Measurements from ENCODE around the gene TMEM123. TPM values are rescaled to one million over a fixed set of nuclear protein-coding genes. Genes with fewer than 3 reads are reported as not detected.
A peak's percentile ranks its signal among the peaks of the same experiment; 100 is the strongest.

TMEM123 gene
- total RNA-seq, 1 donor from 2014 or later = 172 TPM

GRCh38 chr11:102478673-102479299, 26.2 kb upstream of the TMEM123 start:
- FAIRE-seq (no peak), DNase-seq (ENCODE audit: low read depth) (no peak)
- H3K36me3 ChIP-seq (ENCODE audit: control insufficient read depth, insufficient read depth, low read length) = no peaks in the 10 kb centered on the region
- no peak for TF ChIP-seq CTCF (IDR thresholded peaks at IDR 0.05; ENCODE audit: insufficient read depth, low read length, severe bottlenecking)
- H3K4me3 ChIP-seq (ENCODE audit: low read depth, low read length) = no peak overlapping the region
- H3K27me3 ChIP-seq (ENCODE audit: control insufficient read depth, insufficient read depth, low read length) = no peaks in the 10 kb centered on the region

- Histone ChIP-seq H3K36me3 (ENCODE audit: control insufficient read depth, insufficient read depth, low read length) (no peaks in the 10 kb centered on the region), H3K27me3 (ENCODE audit: control insufficient read depth, insufficient read depth, low read length) (no peaks in the 10 kb centered on the region), H3K4me3 (ENCODE audit: low read depth, low read length) (no peak overlapping the region)
- FAIRE-seq = no peak
- peak; percentile 80 for DNase-seq (ENCODE audit: low read depth)
- TF ChIP-seq CTCF (IDR thresholded peaks at IDR 0.05; ENCODE audit: insufficient read depth, low read length, severe bottlenecking) = no peak
These were observed 24.2 kb upstream of the TMEM123 start for GRCh38 chr11:102476812-102477211.

- FAIRE-seq (no peak), DNase-seq (ENCODE audit: low read depth) (peak; percentile 64)
- Histone ChIP-seq H3K27me3 (ENCODE audit: control insufficient read depth, insufficient read depth, low read length) (no peaks in the 10 kb centered on the region), H3K36me3 (ENCODE audit: control insufficient read depth, insufficient read depth, low read length) (no peaks in the 10 kb centered on the region), H3K4me3 (ENCODE audit: low read depth, low read length) (no peak overlapping the region)
- TF ChIP-seq CTCF (IDR thresholded peaks at IDR 0.05; ENCODE audit: insufficient read depth, low read length, severe bottlenecking) = no peak
These were observed 23.5 kb upstream of the TMEM123 start for GRCh38 chr11:102476069-102476468.

GRCh38 chr11:102473543-102473942, 21.0 kb upstream of the TMEM123 start:
- no peak for FAIRE-seq
- no peak for DNase-seq (ENCODE audit: low read depth)
- Histone ChIP-seq H3K4me3 (ENCODE audit: low read depth, low read length) (no peak overlapping the region), H3K36me3 (ENCODE audit: control insufficient read depth, insufficient read depth, low read length) (no peaks in the 10 kb centered on the region), H3K27me3 (ENCODE audit: control insufficient read depth, insufficient read depth, low read length) (no peaks in the 10 kb centered on the region)
- no peak for TF ChIP-seq CTCF (IDR thresholded peaks at IDR 0.05; ENCODE audit: insufficient read depth, low read length, severe bottlenecking)

- DNase-seq (ENCODE audit: low read depth) = no peak
- no peak overlapping the region for H3K4me3 ChIP-seq (ENCODE audit: low read depth, low read length)
- no peak for TF ChIP-seq CTCF (IDR thresholded peaks at IDR 0.05; ENCODE audit: insufficient read depth, low read length, severe bottlenecking)
- no peaks in the 10 kb centered on the region for H3K36me3 ChIP-seq (ENCODE audit: control insufficient read depth, insufficient read depth, low read length)
- FAIRE-seq = no peak
- no peaks in the 10 kb centered on the region for H3K27me3 ChIP-seq (ENCODE audit: control insufficient read depth, insufficient read depth, low read length)
These were observed 19.6 kb upstream of the TMEM123 start for GRCh38 chr11:102472127-102472526.

GRCh38 chr11:102471474-102471873, 18.9 kb upstream of the TMEM123 start:
- DNase-seq (ENCODE audit: low read depth) (no peak), FAIRE-seq (no peak)
- Histone ChIP-seq H3K36me3 (ENCODE audit: control insufficient read depth, insufficient read depth, low read length) (no peaks in the 10 kb centered on the region), H3K27me3 (ENCODE audit: control insufficient read depth, insufficient read depth, low read length) (no peaks in the 10 kb centered on the region), H3K4me3 (ENCODE audit: low read depth, low read length) (no peak overlapping the region)
- TF ChIP-seq CTCF (IDR thresholded peaks at IDR 0.05; ENCODE audit: insufficient read depth, low read length, severe bottlenecking) = no peak
